ENCODE results near the gene ERCC2.
A peak's percentile ranks its signal among the peaks of the same experiment; 100 is the strongest.
"Not testable (repeated sequence)": the region's sequence is repeated elsewhere in the genome, so short reads cannot be mapped to it uniquely, and the experiment has no call there.

The ERCC2 gene

DNA sequence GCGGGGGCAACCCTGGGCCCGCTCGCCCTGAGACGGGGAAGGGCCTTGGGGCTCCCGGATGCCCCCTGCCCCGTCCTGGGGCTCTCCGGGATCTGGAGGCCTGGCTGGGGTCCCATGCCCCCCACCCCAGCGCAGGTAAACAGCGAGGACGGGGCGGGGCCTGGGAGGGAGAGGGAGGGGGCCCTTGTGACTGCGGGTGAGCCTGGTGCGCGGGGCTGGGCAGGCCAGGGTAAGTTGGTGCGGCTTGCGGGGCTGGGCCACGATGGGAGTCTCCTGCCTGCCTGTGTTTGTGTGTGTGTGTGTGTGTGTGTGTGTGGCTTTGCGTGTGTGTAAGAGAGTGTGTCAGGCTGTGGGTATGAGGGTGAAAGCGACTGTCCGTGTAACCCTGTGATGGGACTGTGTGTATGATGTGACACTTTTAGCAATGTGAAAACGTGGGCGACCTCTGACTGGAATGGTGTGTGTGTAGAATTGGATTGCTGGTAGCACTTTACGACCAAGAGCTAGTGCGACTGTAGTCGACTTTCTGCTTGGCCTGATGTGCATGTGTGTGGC is 29.4 kb downstream of the ERCC2 start:
- Mint-ChIP-seq H3K4me1 (ENCODE audit: low read depth) (peaks cover 5% of the 10 kb centered on the region), H3K27me3 (ENCODE audit: low read depth) (peaks cover 9% of the 10 kb centered on the region), H3K36me3 (ENCODE audit: low read depth) (no peaks in the 10 kb centered on the region), H3K4me3 (no peak overlapping the region), H3K9me3 (no peaks in the 10 kb centered on the region), H3K27ac (no peak overlapping the region)

DNA sequence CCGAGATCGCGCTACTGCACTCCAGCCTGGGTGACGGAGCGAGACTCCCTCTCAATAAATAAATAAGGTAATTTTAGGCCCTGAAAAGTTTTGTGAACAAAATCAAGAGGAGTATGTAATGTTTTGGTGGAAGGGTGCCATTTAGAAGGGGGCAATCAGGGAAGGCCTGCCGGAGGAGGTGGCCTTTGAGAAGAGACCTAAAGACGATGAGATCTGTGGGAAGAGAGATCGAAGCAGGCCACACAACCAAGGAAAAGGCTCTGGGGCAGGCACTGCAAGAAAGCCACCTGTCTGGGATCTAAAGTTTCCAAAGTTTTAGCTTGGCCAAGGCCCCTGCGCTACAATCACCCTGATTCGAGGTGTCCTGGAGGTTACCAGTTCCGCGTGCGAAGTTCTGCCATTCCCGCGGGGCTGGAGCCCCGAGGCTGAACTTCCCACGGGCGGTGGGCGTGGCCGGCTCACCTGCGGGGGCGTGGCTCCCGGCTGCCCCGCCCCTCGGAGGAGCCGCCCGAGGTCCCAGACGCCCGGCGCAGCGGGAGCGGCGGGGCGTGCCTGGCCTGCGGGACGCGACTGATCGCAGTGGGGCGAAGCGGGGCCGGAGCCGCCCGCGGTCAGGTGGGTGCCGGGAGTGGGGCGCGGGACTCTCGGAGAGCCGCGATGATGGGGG is 30.0 kb downstream of the ERCC2 start, which contains the start of gene KLC3:
KLC3 (plus strand) TSS at position 519 of the 667 bp plus-strand sequence. CDS start 4,792 bp downstream, outside the sequence.
- Mint-ChIP-seq H3K4me1 (ENCODE audit: low read depth) (peaks cover 5% of the 10 kb centered on the region), H3K27ac (no peak within 1 kb of the TSS), H3K9me3 (no peaks in the 10 kb centered on the region), H3K27me3 (ENCODE audit: low read depth) (peaks cover 9% of the 10 kb centered on the region), H3K4me3 (peak within 1 kb of the TSS; percentile 70), H3K36me3 (ENCODE audit: low read depth) (no peaks in the 10 kb centered on the region)

DNA sequence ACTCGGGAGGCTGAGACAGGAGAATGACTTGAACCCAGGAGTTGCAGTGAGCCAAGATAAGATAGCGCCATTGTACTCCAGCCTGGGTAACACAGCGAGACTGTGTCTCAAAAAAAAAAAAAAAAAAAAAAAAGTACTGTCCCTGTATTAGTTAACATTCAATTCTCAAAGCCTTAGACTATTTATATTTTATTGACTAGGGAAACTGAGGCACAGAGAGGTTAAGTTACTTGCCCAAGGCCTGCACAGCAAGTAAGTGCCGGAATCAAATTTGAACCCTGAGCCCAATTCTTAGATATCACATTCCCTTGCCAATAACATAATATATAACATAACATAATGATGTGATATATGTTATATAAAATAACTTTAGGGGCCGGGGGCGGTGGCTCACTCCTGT is 30.7 kb downstream of the ERCC2 start:
- H3K27ac Mint-ChIP-seq = no peak overlapping the region
- H3K9me3 Mint-ChIP-seq = no peaks in the 10 kb centered on the region
- peaks cover 9% of the 10 kb centered on the region for H3K27me3 Mint-ChIP-seq (ENCODE audit: low read depth)
- H3K4me1 Mint-ChIP-seq (ENCODE audit: low read depth) = peaks cover 5% of the 10 kb centered on the region
- peak overlapping the region; percentile 70 for H3K4me3 Mint-ChIP-seq
- H3K36me3 Mint-ChIP-seq (ENCODE audit: low read depth) = no peaks in the 10 kb centered on the region

DNA sequence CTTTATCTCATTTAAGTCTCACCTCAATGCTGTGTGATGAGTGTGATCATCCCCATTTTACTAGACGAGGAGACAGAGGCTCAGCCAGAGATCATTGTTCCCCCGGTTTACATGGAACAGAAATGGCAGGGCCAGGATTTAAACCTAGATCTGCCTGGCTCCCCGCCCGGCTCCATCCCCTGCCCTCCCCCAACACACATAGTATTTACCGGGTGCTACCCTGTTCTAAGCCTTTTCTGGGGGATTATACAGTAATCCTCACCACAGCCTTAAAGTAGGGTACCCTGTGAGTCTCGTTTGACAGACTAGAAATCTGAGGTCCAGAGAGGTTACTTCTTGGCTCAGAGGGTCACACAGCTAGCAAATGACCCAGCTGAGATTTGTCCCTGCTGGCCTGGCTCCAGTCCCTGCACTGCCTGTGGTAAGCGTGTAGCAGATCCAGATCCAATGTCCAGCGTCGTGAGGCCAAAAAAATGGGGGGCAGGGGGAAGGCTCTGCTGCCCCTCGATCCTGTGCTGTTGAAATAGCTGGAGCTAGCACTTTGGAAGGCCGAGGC is 33.6 kb downstream of the ERCC2 start:
- Mint-ChIP-seq H3K27me3 (ENCODE audit: low read depth) (peaks cover 9% of the 10 kb centered on the region), H3K4me1 (ENCODE audit: low read depth) (peaks cover 5% of the 10 kb centered on the region), H3K4me3 (no peak overlapping the region), H3K36me3 (ENCODE audit: low read depth) (no peaks in the 10 kb centered on the region), H3K9me3 (no peaks in the 10 kb centered on the region), H3K27ac (no peak overlapping the region)

DNA sequence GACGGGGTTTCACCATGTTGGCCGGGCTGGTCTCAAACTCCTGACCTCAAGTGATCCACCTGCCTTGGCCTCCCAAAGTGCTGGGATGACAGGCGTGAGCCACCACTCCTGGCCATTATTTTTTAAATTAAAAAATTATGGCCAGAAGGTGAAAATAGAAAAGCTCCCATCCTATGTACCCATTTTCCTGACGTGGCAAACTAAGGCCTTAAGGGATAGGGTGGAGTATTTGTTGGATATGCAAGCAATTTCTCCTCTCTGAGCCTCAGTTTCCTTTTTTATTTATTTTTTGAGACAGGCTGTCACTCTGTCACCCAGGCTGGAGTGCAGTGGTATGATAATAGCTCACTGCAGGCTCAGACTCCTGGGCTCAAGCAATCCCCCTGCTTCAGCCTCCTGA is 35.5 kb downstream of the ERCC2 start:
- H3K4me1 Mint-ChIP-seq (ENCODE audit: low read depth); H3K4me3 Mint-ChIP-seq; H3K27me3 Mint-ChIP-seq (ENCODE audit: low read depth); H3K9me3 Mint-ChIP-seq; H3K36me3 Mint-ChIP-seq (ENCODE audit: low read depth); H3K27ac Mint-ChIP-seq: not testable (repeated sequence)

DNA sequence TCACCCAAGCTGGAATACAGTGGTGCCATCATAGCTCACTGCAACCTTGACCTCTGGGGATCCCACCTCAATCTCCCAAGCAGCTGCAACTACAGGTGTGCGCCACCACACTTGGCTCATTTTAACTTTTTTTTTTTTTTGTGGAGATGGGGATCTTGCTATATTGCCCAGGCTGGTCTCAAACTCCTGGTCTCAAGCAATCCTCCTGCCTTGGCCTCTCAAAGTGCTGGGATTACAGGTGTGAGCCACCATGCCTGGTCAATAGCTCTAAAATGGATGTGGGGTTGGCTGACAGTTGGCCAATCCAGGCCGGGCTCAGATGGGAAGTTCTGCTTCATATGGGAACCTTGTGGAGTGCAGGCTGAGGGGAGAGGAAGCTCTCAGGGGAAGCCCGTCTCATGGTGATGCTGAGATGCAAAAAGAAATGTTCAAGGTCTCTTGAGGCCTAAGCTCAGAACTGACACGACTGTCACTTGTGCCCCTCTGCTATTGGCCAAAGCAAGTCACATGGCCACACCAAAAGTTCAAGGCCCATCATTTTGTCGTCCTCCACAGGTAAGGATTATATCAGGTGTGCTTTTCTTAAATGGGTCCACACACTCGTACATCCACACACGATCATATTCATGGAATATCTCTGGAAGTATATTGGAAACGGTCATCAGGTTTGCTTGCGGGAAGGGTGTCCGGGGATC is 36.6 kb downstream of the ERCC2 start:
- no peak overlapping the region for H3K27ac Mint-ChIP-seq
- H3K9me3 Mint-ChIP-seq = no peaks in the 10 kb centered on the region
- no peaks in the 10 kb centered on the region for H3K36me3 Mint-ChIP-seq (ENCODE audit: low read depth)
- peaks cover 2% of the 10 kb centered on the region for H3K4me1 Mint-ChIP-seq (ENCODE audit: low read depth)
- H3K4me3 Mint-ChIP-seq = no peak overlapping the region
- H3K27me3 Mint-ChIP-seq (ENCODE audit: low read depth) = peaks cover 4% of the 10 kb centered on the region

DNA sequence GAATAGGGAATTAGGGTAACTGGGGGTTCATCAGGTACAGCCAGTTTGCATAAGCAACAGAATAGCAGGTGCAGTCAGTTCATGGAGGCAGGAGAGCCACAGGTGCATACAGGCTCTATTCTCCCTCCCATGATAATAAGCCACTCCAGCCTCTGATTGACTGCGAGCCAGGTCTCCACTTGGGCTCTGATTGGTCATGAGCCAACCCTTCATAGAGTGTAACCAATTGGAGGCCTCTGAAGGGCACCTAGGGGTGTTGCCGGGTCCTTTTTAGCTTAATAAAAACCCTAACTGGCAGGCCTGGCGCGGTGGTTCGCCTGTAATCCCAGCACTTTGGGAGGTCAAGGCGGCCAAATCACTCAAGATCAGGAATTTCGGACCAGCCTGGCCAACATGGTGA is 39.0 kb downstream of the ERCC2 start:
- Mint-ChIP-seq H3K4me1 (ENCODE audit: low read depth) (no peaks in the 10 kb centered on the region), H3K36me3 (ENCODE audit: low read depth) (no peaks in the 10 kb centered on the region), H3K4me3 (no peak overlapping the region), H3K27ac (no peak overlapping the region), H3K9me3 (no peaks in the 10 kb centered on the region), H3K27me3 (ENCODE audit: low read depth) (no peaks in the 10 kb centered on the region)

DNA sequence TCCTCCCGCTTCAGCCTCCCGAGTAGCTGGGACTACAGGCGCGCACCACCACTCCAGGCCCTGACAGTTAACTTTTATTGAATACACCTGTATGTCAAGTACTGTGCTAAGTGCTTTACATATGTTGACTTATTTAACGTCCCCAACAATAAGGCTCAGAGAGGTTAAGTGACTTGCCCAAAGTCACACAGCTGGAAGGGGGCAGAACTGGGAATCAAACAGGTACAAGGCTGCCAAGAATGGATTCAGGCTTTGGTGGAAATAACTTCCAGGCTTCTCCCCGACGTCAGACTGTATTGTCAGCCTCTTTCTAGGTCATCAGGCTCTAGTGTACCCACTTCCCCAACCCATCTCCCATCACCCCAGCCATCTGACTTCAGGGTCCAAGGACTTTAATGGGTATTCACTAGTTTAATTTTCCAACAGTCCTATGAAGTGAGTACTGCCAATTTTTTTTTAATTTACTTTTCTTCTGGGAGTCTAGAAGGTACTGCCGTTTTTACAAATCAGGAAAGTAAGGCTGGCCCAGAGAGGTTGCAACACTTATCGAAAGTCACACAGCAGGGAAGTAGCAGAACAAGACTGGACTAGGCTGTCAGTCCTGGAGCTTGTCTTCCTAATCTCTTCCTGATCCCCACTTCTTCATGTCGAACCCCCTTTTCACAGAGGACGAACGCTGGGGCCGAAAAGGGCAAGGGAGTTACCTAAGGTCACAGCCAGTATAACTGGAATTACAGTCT is 42.8 kb downstream of the ERCC2 start:
- H3K4me1 Mint-ChIP-seq (ENCODE audit: low read depth) = no peaks in the 10 kb centered on the region
- H3K36me3 Mint-ChIP-seq (ENCODE audit: low read depth) = no peaks in the 10 kb centered on the region
- no peaks in the 10 kb centered on the region for H3K9me3 Mint-ChIP-seq
- H3K27ac Mint-ChIP-seq = no peak overlapping the region
- no peak overlapping the region for H3K4me3 Mint-ChIP-seq
- peaks cover 19% of the 10 kb centered on the region for H3K27me3 Mint-ChIP-seq (ENCODE audit: low read depth)

DNA sequence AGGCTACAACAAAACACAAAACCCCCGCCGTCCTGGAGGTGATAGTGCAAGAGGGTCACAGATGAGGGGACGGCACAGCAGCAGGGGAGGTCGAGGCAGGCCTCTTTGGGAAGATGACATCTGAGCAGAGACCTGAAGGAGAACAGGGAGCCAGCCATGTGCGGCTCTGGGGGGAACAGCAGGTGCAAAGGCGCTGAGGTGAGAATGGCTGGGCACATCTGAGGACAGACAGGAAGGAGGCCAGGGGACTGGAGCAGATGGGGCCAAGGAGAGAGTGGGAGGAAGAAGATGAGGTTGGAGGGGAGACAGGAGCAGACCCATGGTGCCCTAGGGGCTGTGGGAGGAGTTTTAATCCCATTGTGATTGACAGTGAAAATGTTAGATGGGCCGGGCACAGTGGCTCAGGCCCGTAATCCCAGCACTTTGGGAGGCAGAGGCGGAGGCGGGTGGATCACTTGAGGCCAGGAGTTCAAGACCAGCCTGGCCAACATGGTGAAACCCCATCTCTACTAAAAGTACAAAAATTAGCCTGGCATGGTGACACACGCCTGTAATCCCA is 45.9 kb downstream of the ERCC2 start:
- Mint-ChIP-seq H3K9me3 (no peaks in the 10 kb centered on the region), H3K36me3 (ENCODE audit: low read depth) (no peaks in the 10 kb centered on the region), H3K27me3 (ENCODE audit: low read depth) (peaks cover 25% of the 10 kb centered on the region), H3K27ac (no peak overlapping the region), H3K4me1 (ENCODE audit: low read depth) (no peaks in the 10 kb centered on the region), H3K4me3 (no peak overlapping the region)

DNA sequence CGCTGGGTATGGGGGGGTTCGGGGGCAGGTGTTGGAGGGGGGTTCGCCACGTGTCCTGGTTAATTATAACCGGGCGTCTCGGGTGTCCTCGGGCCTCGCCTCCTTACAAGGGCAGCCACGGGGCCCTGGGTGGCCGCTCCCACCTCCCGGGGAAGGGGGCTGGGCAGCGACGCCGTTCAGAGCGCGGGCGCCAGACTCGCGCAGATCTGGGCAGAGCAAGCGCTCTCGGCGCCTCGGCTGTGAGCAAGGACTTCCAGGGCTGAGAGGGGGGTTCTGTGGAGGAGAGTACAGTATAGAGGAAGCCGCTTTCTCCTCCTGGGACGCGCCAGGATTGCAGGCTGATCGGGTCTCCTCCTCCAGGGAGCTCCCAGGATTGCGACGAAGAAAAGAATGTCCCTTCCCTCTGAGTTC is 46.7 kb downstream of the ERCC2 start:
- Mint-ChIP-seq H3K27me3 (ENCODE audit: low read depth) (peaks cover 25% of the 10 kb centered on the region), H3K9me3 (no peaks in the 10 kb centered on the region), H3K4me1 (ENCODE audit: low read depth) (no peaks in the 10 kb centered on the region), H3K4me3 (no peak overlapping the region), H3K27ac (no peak overlapping the region), H3K36me3 (ENCODE audit: low read depth) (no peaks in the 10 kb centered on the region)

DNA sequence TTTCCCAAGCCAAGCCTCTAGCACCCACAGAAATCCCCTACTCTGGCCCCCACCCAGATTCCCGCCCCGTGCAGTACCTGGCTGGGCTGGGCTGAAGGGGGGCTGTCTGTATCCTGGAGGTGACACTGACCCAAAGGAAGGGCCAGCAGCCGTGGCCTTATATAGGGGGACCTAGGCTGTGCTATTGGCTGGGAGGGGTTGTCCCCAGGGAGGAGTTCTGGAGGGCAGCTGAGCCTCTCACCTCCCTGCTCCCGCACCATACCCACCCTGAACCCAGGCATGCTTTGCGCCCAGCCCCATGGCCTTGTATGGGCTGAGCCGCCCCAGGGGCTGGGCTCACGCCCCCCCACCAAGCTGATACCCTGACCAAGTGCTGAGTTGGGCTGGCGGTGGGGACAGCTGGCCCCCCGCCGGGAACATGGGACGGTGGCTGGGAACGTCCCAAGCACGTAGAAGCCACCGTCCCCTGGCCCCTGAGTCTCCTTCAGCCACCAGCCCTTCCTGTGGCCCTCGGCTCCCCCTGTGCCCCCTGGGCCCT is 47.6 kb downstream of the ERCC2 start, which contains the start of gene CKM:
CKM (minus strand) TSS at position 132 of the 538 bp plus-strand sequence. CDS start 3,162 bp downstream, outside the sequence.
- H3K27me3 Mint-ChIP-seq (ENCODE audit: low read depth) = peaks cover 25% of the 10 kb centered on the region
- H3K4me3 Mint-ChIP-seq = no peak within 1 kb of the TSS
- no peaks in the 10 kb centered on the region for H3K4me1 Mint-ChIP-seq (ENCODE audit: low read depth)
- H3K27ac Mint-ChIP-seq = no peak within 1 kb of the TSS
- no peaks in the 10 kb centered on the region for H3K9me3 Mint-ChIP-seq
- no peaks in the 10 kb centered on the region for H3K36me3 Mint-ChIP-seq (ENCODE audit: low read depth)

DNA sequence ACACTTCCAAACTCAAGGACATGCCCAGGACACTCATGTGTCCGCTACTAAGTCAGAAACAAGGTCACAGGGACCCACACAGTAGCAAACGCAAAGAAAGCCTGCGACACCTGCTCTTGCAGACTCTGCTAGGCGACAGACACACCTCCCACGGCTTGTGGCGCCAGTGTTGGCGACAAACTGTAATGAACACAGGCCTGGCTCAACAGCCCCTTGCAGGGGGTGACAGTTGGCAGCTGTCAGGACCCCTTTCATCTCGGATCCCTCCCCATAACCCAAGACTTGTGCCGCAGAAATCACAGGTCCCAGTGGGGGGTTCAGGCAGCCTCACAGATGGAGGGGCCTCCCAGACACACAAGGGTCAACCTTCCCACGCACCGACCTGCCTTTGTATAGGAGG is 48.1 kb downstream of the ERCC2 start:
- no peak overlapping the region for H3K27ac Mint-ChIP-seq
- H3K4me1 Mint-ChIP-seq (ENCODE audit: low read depth) = no peaks in the 10 kb centered on the region
- H3K9me3 Mint-ChIP-seq = no peaks in the 10 kb centered on the region
- H3K36me3 Mint-ChIP-seq (ENCODE audit: low read depth) = no peaks in the 10 kb centered on the region
- H3K4me3 Mint-ChIP-seq = no peak overlapping the region
- H3K27me3 Mint-ChIP-seq (ENCODE audit: low read depth) = peaks cover 30% of the 10 kb centered on the region

DNA sequence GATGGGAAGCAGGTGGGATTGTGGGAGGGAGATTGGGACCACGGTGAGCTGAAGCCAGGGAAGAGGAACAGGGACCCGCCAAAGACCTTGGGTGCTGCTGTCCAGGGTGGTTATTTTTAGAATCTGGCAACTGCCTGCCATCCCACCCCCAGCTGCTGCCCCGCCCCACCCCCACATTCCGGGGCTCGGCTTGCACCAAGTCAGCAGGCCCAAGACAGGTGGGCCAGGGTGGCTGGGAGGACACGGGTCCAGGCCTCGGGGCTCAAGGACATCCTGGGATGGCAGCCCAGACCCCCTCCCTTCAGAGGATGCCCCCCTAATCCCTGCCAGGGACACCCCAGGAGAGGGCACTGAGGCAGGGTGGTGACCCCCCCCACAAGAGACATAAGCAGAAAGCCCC is 48.5 kb downstream of the ERCC2 start:
- Mint-ChIP-seq H3K27ac (no peak overlapping the region), H3K4me3 (no peak overlapping the region), H3K9me3 (no peaks in the 10 kb centered on the region), H3K27me3 (ENCODE audit: low read depth) (peaks cover 32% of the 10 kb centered on the region), H3K4me1 (ENCODE audit: low read depth) (no peaks in the 10 kb centered on the region), H3K36me3 (ENCODE audit: low read depth) (no peaks in the 10 kb centered on the region)
